Measurements from ENCODE around the gene NOL9.
A peak's percentile ranks its signal among the peaks of the same experiment; 100 is the strongest.
"Not testable (repeated sequence)": the region's sequence is repeated elsewhere in the genome, so short reads cannot be mapped to it uniquely, and the experiment has no call there.

The NOL9 gene

DNA sequence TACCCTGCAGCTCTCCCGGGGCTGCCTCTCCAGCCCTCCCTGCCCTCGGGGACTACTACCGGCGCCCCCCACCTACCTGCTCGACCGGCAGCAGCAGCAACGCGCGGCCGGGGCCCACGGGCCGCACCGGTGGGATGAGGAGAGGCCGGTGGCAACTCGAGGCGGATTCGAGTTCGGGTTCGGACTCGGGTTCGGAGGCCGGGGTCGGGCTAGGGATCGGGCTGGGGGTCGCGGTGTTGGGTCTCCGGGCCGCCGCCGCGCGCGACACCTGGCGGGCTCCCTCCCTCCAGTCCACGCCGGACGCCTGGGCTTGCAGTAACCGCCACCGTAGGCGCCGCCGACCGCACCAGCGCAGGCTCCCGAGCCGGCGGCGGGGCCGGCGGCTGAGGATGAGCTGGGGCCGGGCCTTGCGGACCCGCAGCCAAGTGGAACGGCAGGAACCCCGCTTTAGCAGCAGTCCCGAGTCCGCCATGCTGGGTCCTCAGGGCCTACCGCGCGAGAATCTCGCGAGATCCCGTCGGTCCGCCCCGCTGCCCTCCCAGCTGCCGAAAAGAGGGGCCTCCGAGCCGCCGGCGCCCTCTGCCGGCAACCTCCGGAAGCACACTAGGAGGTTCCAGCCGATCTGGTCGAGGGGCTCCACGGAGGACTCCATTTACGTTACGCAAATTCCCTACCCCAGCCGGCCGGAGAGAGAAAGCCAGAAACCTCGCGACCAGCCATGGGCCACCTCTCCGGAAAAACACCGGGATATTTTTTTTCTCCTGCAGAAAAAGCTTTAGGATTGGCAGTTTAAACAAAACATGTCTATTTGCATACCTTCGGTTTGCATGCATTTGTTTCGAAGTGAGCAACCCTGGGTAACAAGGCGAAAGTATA lies at the start of gene NOL9:
Gene NOL9, minus strand, starts transcription at position 483 of the 876 bp plus-strand sequence. Its CDS starts 11 bp downstream, at position 472.
- DNase-seq = peak; percentile 78

DNA sequence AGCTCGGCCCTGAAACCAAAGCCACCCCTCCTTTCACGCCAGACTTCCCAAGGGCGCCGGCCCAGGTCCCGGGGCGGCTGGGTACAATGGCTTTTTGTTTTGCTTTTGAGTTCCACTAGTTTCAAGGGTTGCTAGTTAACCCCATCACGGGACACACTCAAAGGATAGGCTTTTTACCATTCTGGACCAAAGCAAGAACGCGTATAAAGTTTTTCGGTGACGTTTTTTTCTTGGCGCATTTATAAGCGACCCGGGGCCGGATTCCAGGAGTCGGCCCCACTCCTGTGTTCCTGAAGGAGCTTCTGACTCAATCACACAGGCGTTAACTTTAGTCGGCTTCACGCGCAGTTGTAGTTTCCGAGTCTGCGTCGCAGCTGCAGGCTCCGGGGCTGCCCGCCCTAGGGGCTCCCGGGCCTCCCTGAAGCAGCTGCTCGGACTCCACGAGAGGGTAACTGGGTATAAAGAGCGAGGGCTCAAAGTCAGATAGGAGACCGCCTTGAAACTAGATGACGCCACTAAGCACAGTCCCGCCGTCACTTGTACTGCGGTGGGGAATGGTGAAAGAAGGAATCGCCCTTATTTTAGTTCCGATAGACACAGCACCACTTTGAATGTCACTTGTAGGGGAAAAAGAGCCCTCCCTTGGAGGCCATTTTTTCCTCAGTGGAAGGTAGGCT lies 49.1 kb upstream of the NOL9 start:
- peak; percentile 36 to 52 for DNase-seq

DNA sequence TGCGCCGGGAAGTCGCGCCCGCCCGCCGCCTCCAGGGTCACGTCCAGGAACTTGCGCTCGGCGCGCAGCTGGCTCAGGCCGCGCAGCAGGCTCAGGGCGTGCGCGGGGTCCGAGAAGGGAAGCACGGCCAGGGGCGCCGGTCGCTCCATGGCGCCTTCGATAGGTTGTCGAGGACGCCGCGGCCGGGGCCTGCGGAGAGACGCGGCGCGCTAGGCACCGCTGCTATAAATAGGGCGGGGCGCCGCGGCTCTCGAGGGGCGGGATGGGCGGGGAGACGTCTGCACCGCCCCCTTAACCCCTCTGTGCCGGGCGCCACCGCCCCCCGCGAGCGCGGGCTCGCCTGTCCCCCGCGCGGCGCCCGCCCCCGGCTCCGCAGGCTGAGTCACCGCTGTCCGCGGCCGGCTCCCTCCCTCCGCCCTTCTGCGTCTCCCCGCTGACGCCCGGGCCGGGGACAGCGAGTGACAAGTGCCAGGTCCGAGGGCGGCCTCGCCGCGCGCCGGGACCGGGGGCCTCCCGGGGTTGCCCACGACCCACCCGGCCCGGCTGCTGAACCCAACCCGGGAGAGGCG lies 48.4 kb upstream of the NOL9 start, which contains the start of gene KLHL21:
Gene KLHL21, minus strand, starts transcription at position 201 of the 569 bp plus-strand sequence. Its CDS starts 52 bp downstream, at position 149.
- DNase-seq = peak; percentile 87 to 89

GRCh38 chr1:6601923-6602668 lies 47.8 kb upstream of the NOL9 start:
- DNase-seq = no peak

GRCh38 chr1:6601049-6601922 lies 47.0 kb upstream of the NOL9 start:
- DNase-seq = peak; percentile 91 to 93

- DNase-seq = no peak
Observed at GRCh38 chr1:6600410-6601048, 46.2 kb upstream of the NOL9 start.

DNA sequence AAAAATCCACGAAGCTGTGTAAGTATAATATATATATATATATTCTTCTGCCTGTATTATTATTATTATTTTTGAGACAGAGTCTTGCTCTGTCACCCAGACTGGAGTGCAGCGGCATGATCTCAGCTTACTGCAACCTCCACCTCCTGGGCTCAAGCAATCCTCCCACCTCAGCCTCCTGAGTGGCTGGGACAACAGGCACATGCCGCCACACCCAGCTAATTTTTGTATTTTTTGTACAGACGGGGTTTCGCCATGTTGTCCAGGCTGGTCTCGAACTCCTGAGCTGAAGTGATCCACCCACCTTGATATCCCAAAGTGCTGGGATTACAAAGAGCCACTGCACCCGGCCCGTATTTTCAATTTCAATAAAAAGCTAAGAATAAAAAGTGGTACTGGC lies 45.7 kb upstream of the NOL9 start:
- DNase-seq = not testable (repeated sequence)

GRCh38 chr1:6599141-6599975 lies 45.0 kb upstream of the NOL9 start:
- peak; percentile 86 to 87 for DNase-seq

DNA sequence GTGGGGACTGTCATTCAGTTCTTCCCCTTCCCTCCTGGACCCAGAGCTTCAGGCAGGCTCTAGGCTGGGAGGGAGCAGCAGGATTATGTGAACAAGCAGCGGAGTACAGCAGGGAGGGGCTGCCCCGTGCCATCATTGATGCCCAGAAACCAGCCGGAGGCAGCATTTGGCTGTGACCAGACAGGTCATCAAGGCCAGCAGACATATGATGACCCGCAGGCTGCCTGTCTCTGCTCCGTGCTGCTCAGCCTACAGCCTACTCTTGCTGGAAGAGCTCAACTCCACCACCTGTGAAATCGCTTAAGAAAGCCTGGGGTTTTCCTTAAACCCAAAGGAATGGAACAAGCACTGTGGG lies 43.4 kb upstream of the NOL9 start:
- DNase-seq = no peak

DNA sequence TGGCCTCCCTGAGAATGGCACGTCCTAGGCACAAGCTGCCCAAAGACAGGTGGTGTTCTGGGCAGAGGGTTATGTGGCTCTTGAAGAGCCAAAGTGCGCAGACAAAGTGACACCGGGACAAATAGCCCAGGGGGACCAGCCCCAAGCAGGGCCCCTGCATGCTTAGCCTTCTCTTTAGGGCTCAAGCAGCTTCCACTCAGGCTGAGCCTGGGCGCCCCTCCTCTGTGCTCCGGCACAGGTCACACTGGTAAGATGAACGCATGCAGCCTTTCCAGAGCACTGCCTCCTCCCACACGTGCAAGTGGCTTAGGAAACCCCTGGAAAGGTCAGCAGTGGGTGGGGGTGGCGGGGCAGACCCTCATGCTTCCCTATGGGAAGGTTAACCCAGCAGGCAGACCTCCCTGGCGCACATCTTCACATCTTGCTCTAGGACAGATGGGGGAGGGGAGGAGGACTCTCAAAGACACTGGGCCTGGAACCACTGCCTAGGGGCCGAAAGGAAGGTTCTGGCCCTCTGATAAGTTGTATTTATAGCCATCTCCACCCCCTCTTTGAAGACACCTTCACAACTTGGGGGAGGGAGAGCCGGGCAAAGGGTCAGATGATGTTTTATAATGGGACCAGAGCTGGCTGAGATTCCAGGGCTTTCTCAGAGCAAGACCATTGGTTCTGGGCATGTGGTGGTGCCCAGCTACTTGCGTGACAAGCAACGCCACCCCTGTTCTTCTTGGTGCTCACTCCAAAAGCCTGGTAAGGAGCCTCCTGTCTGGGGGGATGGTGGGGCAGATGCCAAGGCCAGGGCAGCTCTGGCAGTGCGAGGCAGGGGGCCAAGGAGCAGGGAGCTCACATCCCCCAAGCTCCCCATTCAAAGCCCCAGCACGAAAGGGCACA lies 42.8 kb upstream of the NOL9 start:
- no peak for DNase-seq

DNA sequence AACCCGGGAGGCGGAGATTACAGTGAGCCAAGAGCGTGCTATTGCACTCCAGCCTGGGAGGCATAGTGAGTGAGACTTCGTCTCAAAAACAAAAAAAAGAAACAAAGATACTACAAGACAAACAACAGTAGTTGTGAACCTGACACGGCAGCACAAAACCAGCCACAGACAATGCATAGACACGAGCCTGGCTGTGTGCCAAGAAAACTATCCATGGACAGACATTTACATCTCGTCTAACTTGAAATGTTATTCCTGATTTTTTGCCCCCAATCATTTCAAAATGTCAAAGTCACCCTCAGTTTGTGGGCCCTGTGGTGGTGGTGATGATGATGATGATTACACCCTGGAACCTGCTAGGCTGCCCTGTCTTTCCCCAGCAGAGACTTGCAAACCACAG lies 42.0 kb upstream of the NOL9 start:
- no peak for DNase-seq

GRCh38 chr1:6594977-6595740 lies 40.8 kb upstream of the NOL9 start:
- DNase-seq = no peak

DNA sequence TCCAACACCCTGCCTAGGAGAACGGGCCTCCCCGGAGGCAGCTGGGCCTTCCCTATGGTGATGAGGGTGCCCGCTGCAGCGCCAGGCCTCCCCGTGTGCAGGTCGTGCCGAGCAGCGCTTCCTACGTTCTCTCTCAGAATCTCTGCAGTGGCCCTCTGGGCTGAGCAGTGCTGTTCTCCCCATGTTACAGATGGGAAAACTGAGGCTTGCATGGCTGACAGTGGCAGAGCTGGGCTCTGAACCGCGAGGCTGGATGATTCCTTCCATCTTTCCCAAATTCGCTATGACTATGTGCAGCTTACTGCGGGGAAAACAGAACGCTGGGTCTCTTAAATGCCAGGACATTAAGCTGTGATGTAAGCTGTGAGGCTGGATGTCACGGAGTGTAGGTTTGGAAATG lies 39.5 kb upstream of the NOL9 start:
- DNase-seq = no peak

DNA sequence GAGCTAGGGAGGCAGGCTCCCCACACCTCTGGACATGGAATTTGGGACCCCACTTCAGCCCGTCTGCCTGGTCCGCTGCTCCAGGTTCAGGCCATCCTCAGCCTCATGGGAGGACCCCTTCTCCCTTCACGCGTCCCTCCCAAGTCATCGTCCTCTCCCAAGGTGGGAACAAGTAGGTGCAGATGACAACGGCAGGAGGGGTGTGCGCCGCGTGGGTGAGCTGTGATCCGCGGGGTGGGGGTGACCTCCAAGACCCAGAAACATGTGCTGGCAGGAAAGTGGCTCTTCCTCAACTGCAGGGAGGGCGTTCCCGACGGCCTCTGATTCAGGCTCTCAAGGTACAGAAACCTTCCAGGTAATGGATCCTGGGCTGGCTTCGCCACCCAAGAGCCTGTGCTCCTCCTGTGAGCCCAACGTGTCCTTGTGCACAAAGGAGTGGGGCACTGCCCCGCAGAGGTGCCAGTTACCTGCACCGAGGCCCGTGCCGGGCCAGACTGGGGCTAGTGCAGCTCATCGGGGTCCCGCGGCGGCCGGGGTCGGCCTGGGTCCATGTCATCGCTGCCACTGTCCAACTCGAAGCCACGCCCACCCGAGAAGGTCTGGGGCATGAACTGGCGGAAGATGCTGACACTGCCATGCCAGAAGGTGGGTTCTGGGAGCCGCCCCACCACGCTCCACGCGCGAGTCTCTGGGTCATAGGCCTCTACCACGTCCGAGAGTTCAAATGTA lies 38.7 kb upstream of the NOL9 start:
- DNase-seq = no peak

DNA sequence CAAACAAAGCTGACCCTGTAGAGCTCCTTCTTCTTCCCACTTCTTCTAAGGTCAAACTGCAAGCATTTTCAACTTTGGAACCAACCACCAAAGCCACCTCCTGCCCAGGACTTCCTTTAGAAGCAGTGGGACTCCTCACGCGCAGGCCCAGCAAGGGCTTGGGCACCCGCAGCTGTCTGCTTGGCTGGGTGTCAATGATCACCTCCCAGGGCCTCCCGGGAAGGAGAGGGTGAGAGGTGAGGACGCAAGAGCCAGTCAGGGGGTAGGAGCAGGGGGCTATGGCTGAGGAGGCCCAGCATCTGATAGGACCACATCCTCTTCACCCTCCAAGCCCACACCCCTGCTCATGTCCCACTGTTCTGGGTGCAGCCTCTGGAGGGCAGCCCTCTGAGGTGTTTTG lies 38.1 kb upstream of the NOL9 start:
- DNase-seq = no peak

DNA sequence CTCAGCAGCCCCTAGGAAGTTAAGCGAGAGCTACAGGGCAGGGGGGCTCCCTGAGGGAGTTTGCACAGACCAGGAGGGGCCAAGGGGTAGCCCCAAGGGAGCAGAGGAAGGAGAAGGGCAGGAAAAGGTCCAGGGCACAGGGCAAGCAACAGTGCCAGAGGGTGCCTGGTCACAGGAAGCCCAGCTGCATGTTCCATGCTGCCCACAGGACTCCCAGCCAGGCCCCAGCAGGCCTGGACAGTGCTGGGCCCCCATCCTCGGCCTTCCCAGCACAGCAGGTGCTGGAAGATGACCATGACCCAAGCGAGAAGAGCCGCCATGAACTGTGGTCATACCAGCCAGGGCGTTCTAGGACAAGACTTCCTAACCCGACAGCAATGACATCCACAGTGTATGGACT lies 37.3 kb upstream of the NOL9 start:
- DNase-seq = no peak

DNA sequence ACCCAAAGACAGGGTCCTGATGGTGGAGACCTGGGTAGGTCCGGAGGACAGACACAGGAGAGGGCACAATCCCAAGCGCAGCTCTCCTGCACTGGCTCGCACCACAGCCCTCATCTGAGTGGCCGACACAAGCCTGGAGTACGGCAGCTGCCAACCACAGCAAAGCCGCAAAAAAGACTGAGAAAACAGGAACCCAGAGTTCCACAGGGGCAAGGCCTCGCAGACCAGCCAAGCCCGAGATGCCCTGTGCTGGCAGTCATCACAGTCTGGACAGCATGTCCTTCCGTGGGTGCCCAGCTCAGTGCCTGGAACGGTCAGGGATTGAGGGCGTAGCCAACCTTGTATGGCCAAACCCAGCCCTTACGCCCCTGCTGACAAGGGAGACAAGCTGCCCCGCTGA lies 36.9 kb upstream of the NOL9 start:
- DNase-seq = peak; percentile 25 to 50

DNA sequence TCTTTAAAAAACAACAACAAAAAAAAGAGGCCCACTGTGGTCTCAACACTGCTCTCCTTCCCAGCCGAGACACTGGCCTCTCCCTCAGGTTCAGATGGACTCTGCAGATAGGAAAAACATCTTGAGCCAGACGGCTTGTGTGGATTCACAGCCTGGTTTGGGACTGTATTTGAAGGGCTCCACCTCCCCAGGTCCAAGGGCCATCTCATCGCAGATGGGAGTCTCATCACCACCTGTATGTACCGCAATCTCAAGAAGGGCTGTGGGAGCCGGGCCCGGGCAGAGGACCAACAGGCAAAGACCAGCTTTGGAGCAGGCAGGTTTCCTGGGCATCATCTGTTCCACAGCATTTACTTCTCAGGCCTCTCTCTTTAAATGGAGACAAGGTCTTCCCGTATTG lies 35.7 kb upstream of the NOL9 start:
- DNase-seq = no peak

Measured in AML-193 (cell line).